HepG2 (cell line): Measurements from ENCODE around the gene IL17D. TPM values are rescaled to one million over a fixed set of nuclear protein-coding genes. Genes with fewer than 3 reads are reported as not detected.
A peak's percentile ranks its signal among the peaks of the same experiment; 100 is the strongest.

ENCODE experiments used
- AHR ChIP-seq: IDR thresholded peaks from 2 replicates; pipeline ENCODE4 v1.6.1; 2018; ENCODE audit warnings: missing genetic modification reagents, missing compliant biosample characterization
- ARID4A ChIP-seq: sonication (generic); formaldehyde crosslinking; IDR thresholded peaks from 2 replicates; pipeline ENCODE4 v1.5.0; 2020; ENCODE audit warnings: mild to moderate bottlenecking, missing genetic modification reagents, borderline replicate concordance
- CBX2 ChIP-seq, 2 experiments: fragments of 200-600 bp in 1 of 2; sonication (generic); formaldehyde crosslinking in 1 of 2; IDR thresholded peaks; 2 replicates each; pipeline versions ENCODE4 v1.7.0 to v1.8.1; 2018 to 2022; ENCODE audit warnings: low read depth in 2 of 2, low read length in 1 of 2, mild to moderate bottlenecking in 1 of 2, missing genetic modification reagents in 1 of 2
- FOXA1 ChIP-seq, 2 experiments: fragments of 450-650 bp in 1 of 2; sonication (generic) in 1 of 2; formaldehyde crosslinking in 1 of 2; IDR thresholded peaks; 2 replicates each; pipeline versions ENCODE4 v1.4.0 to v1.6.1; 2016 to 2020; ENCODE audit warnings: missing genetic modification reagents in 1 of 2
- GMEB1 ChIP-seq: sonication (generic); formaldehyde crosslinking; IDR thresholded peaks from 2 replicates; pipeline ENCODE4 v1.5.1; 2020; ENCODE audit warnings: missing genetic modification reagents, mild to moderate bottlenecking, borderline replicate concordance
- MLXIP ChIP-seq: sonication (generic); formaldehyde crosslinking; IDR thresholded peaks from 2 replicates; pipeline ENCODE4 v1.9.0; 2021; ENCODE audit warnings: missing genetic modification reagents, borderline replicate concordance
- ZNF335 ChIP-seq: sonication (generic); formaldehyde crosslinking; IDR thresholded peaks from 2 replicates; pipeline ENCODE4 v1.4.0; 2020; ENCODE audit warnings: missing genetic modification reagents
- ZNF446 ChIP-seq: sonication (generic); formaldehyde crosslinking; IDR thresholded peaks from 2 replicates; pipeline ENCODE4 v1.5.0; 2020; ENCODE audit warnings: mild to moderate bottlenecking, missing genetic modification reagents
- ZNF691 ChIP-seq: sonication (generic); formaldehyde crosslinking; IDR thresholded peaks from 2 replicates; pipeline ENCODE4 v1.4.0; 2020; ENCODE audit warnings: missing genetic modification reagents, low read depth, mild to moderate bottlenecking, borderline replicate concordance
- polyA plus RNA-seq, 8 experiments: library from polyadenylated mRNA; depleted of rRNA in 3 of 8; stranded (reverse) in 7 of 8; unstranded in 1 of 8; fragments of >200 nt; fragmentation: Illumina TruSeq in 4 of 8; extraction: Trizol in 4 of 8; gene quantifications; 2 replicates each; pipeline versions ENCODE4 v1.2.1 to v1.2.3, GENCODE V29; 2011 to 2016; ENCODE audit warnings: low read depth in 4 of 8, missing spikeins in 1 of 8, mixed read lengths in 1 of 8; ENCODE audit not compliant: insufficient read depth in 1 of 8
- total RNA-seq, 5 experiments: library from RNA; depleted of rRNA; stranded (reverse); fragments of >200 nt; fragmentation: Illumina TruSeq; extraction: Trizol; gene quantifications; 2 replicates each; pipeline ENCODE4 v1.2.3, GENCODE V29; 2016; ENCODE audit warnings: low read depth in 1 of 5
- TF ChIP-seq, protein P1 (sequence below): IDR thresholded peaks from 2 replicates; pipeline ENCODE4 v1.6.1; 2012; ENCODE audit warnings: low read length, improper control_type of control experiment
- TF ChIP-seq, protein P2 (sequence below): IDR thresholded peaks from 2 replicates; pipeline ENCODE4 v1.6.1; 2016

The IL17D gene
- total and polyA plus RNA-seq, 2 of the 13 experiments (the other 11 are each of a cell fraction or from before 2014, with no cell fraction given): 1.1 to 2.2 TPM

- TF ChIP-seq, protein P1, sequence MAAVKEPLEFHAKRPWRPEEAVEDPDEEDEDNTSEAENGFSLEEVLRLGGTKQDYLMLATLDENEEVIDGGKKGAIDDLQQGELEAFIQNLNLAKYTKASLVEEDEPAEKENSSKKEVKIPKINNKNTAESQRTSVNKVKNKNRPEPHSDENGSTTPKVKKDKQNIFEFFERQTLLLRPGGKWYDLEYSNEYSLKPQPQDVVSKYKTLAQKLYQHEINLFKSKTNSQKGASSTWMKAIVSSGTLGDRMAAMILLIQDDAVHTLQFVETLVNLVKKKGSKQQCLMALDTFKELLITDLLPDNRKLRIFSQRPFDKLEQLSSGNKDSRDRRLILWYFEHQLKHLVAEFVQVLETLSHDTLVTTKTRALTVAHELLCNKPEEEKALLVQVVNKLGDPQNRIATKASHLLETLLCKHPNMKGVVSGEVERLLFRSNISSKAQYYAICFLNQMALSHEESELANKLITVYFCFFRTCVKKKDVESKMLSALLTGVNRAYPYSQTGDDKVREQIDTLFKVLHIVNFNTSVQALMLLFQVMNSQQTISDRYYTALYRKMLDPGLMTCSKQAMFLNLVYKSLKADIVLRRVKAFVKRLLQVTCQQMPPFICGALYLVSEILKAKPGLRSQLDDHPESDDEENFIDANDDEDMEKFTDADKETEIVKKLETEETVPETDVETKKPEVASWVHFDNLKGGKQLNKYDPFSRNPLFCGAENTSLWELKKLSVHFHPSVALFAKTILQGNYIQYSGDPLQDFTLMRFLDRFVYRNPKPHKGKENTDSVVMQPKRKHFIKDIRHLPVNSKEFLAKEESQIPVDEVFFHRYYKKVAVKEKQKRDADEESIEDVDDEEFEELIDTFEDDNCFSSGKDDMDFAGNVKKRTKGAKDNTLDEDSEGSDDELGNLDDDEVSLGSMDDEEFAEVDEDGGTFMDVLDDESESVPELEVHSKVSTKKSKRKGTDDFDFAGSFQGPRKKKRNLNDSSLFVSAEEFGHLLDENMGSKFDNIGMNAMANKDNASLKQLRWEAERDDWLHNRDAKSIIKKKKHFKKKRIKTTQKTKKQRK: no peak
- TF ChIP-seq ZNF691 (CRISPR knock-in tag): no peak
- TF ChIP-seq ARID4A (CRISPR knock-in tag): no peak
- TF ChIP-seq, protein P2, sequence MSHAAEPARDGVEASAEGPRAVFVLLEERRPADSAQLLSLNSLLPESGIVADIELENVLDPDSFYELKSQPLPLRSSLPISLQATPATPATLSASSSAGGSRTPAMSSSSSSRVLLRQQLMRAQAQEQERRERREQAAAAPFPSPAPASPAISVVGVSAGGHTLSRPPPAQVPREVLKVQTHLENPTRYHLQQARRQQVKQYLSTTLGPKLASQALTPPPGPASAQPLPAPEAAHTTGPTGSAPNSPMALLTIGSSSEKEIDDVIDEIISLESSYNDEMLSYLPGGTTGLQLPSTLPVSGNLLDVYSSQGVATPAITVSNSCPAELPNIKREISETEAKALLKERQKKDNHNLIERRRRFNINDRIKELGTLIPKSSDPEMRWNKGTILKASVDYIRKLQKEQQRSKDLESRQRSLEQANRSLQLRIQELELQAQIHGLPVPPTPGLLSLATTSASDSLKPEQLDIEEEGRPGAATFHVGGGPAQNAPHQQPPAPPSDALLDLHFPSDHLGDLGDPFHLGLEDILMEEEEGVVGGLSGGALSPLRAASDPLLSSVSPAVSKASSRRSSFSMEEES (CRISPR knock-in tag): no peak
- TF ChIP-seq FOXA1 (IDR thresholded peaks at IDR 0.05): no peak
- TF ChIP-seq FOXA1 (CRISPR knock-in tag; IDR thresholded peaks at IDR 0.05): no peak
- TF ChIP-seq MLXIP (CRISPR knock-in tag): no peak
- TF ChIP-seq AHR (CRISPR knock-in tag): peak; percentile 33; the same call in 1 of the 2 replicates
- TF ChIP-seq ZNF446: no peak
- no peak for TF ChIP-seq GMEB1 (CRISPR knock-in tag)
- no peak for TF ChIP-seq ZNF335 (CRISPR knock-in tag)
- TF ChIP-seq CBX2 (IDR thresholded peaks at IDR 0.05; ENCODE audit: low read depth, low read length): no peak
- no peak for TF ChIP-seq CBX2 (CRISPR knock-in tag; IDR thresholded peaks at IDR 0.05; ENCODE audit: low read depth)
Measured at GRCh38 chr13:20702915-20703779, at the start of gene IL17D (continued).
